Measurements from ENCODE around the gene ROCK1.
"Not testable (repeated sequence)": the region's sequence is repeated elsewhere in the genome, so short reads cannot be mapped to it uniquely, and the experiment has no call there.

The ROCK1 gene

DNA sequence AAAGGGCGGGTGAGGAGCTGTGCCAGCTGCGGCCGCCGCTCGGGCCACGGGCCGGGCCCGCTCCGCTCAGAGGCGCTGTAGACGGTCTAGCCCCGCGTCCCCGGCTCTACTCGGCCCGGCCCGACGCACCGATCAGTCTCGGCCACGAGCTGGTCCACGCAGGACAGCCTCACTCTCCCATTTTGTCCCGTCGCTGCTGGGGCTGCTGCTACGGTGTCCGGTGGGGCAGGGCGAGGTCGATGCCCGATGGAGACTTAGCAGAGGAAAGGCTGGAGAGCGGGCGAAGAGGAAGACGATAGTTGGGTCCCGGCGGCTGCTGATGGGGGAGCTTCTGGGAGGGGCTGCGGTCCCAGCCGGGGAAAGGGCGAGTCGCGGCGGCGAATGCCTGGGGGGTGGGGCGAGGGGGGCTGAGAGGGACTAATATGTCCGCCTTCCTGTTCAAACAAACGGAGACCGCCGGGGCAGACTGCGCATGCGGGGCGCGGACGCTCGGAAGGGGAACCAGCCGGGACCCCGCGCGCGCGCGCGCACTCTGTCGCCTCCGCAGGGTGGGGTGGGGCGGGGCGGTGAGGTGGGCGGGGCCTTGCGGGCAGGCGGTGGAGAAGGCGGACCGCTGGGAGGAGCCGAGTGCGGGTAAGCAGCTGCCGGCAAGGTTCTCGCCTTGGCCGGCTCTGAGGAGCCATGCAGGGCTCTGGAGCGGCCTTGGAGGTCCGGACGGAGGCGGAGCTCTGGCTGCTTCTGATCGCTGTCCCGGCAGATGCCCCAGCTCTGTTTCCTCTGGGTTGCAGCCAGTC is at the start of gene ROCK1:
Gene ROCK1 (minus strand): TSS at position 468 of the 794 bp plus-strand sequence. CDS start 903 bp downstream, outside the sequence.
- peak; percentile 96 for DNase-seq

DNA sequence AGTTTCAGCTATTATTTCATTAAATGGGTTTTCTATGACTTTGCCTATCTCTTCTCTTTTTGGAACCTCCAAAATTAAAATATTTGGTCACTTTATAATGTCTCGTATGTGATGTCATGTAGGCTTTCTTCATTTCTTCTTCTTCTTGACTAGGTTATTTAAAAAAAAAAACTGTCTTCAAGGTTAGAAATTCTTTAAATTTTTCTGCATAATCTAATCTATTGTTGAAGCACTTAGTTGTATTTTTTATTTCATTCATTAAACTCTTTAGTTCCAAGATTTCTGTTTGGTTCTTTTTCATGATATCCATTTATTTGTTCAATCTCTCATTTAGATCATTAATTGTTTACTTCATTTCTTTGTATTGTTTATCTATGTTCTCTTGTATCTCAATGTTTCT is 43.8 kb upstream of the ROCK1 start:
- DNase-seq: no peak

DNA sequence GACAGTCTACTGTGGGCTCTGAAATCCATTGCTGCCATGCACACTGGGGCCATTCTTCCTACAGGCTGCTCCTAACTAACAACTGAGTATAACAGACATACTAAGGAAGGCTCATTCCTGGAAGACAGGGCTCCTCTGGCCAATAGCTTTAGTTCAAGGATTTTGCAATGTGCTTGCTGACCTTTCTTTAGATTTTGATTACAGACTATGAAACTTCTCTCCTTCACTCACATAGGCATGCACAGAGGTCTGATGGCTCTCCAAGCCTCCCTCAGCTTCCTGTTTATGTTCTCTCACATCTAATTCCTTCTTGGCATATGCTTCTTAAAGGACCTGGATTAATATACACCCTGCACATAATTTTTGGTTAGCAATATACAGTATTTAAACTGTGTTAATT is 34.4 kb upstream of the ROCK1 start:
- no peak for DNase-seq

DNA sequence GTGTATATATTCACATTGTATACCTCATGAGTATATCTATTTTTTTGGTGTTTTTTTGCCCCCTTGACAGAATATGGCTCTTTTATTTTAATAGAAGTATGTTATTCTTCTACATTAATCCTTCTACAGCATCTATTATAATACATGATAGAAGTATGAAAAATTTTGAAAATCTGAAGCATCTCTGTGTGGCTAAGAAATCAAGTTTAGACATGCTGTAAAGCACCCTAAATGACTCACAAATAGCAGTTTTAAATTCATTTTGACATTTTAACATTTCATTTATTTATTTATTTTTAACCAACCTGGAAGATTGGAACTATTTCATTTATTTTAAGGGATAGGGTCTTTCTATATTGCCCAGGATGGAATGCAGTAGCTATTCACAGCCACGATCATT is 33.8 kb upstream of the ROCK1 start:
- DNase-seq: no peak

DNA sequence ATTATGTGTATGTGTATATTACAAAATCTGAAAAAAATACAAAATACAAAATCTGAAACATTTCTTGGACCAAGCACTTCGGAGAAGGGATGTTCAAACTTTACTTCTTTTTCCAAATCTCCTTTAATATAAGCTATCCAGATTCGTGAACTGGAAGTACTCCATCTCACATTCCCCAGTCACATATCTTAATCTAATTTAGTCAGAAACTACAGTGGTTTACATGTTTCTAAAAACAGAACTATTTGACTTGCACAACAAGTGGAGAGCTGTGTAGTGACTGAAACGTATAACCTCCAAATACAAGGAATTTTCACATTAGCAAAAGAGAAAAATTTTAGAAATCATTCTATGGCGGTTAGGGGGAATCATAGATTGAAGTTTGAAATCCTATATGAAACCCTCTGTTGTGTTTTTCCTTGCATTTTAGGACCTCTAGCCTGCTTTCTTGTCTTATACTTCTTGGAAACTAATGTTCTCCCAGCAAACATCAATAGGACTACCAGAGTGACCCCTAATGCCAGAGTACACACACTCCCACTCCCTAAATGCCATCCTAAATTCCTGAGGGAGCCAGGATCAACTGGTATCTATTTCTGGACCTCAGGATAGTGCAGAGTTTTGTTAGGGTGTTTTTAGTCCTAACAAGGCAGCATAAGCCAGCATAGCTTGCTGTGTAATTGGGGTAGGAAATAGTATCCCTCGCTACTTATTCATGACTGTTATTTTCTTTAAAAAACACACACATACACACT is 30.2 kb upstream of the ROCK1 start:
- no peak for DNase-seq

DNA sequence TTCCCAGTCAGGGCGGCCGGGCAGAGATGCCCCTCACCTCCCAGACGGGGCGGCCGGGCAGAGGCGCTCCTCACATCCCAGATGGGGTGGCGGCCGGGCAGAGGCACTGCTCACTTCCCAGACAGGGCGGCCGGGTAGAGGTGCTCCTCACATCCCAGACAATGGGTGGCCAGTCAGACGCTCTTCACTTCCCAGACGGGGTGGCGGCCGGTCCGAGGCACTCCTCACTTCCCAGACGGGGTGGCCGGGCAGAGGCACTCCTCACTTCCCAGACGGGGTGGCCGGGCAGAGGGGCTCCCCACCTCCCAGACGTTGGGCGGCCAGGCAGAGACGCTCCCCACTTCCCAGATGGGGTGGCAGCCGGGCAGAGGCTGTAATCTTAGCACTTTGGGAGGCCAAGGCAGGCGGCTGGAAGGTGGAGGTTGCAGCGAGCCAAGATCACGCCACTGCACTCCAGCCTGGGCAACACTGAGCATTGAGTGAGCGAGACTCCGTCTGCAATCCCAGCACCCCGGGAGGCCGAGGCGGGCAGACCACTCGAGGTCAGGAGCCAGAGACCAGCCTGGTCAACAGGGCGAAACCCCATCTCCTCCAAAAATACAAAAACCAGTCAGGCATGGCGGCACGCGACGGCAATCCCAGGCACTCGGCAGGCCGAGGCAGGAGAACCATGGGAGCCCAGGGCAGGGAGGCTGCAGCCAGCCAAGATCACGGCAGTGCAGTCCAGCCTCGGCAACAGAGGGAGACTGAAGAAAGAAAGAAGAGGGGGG is 26.3 kb upstream of the ROCK1 start:
- DNase-seq: not testable (repeated sequence)

DNA sequence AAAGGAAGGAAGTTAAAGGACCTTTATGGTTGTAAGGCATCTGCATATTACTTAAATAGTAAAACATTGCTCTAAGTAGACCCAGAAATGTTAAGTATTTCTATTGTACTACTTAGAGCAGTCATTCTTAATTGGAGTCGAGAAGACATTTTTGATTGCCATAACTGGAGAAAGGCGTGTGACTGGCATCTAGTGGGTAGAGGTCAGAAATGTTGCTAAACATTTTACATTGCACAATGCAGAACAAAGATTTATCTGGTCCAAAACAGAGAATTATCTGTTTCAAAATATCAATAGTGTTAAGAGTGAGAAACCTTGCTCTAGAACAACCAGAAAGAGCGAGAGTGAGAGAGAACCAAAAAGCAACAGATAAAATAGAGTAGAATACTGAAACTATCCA is 23.3 kb upstream of the ROCK1 start:
- peak; percentile 75 for DNase-seq

DNA sequence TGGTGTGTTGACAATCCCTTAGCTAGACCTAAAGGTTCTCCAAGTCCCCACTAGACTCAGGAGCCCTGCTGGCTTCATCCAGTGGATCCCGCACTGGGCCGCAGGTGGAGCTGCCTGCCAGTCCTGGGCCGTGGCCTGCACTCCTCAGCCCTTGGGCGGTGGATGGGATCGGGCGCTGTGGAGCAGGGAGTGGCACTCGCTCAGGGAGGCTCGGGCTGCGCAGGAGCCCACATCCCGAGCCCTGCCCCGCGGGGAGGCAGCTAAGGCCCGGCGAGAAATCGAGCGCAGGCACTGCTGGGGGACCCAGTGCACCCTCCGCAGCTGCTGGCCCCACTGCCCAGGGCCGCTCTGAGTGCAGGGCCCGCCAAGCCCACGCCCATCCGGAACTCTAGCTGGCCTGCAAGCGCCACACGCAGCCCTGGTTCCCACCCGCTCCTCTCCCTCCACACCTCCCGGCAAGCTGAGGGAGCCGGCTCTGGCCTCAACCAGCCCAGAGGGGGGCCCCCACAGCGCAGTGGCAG is 20.8 kb upstream of the ROCK1 start:
- DNase-seq: no peak

DNA sequence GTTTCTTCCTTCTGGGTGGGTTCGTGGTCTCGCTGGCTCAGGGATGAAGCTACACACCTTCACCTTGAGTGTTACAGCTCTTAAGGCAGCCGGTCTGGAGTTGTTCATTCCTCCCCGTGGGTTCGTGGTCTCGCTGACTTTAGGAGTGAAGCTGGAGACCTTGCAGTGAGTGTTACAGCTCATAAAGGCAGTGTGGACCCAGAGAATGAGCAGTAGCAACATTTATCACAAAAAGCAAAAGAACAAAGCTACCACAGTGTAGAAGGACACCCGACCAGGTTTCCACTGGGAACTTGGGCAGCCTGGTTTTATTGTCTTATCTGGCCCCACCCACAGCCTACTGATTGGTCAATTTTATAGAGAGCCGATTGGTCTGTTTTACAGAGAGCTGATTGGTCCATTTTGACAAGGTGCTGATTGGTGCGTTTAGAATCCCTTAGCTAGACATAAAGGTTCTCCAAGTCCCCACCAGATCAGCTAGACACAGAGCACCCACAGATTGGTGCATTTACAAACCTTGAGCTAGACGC is 20.1 kb upstream of the ROCK1 start:
- DNase-seq: no peak

DNA sequence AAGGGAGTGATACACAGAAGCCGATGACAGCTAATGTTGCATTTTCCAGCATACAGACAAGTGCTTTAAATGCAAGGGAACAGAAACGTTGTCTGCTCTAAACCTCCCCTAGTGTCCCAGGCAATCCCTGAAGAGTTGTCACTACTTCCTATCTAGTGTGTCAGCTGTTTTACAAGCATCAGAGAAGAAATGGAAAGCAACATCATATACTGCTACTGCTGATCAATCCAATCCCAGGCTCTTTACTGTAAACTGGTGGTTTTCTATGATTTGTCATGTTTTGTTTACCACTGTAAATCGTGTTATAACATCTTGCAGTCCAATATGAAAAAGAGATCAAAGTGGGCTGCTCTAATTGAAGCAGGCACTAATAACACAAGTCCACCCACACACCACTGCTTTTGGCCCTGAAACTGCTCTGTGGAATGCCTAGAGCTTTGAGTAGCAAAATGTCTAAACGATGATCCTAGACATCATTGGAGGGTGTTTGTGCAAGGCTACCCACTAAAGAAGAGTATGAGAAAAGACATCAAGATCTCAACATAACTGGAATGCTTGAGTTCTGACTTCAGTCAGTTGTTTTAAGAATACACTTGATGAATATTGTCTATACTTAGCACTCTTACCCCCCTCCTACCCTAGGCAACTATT is 18.1 kb upstream of the ROCK1 start:
- DNase-seq: no peak

DNA sequence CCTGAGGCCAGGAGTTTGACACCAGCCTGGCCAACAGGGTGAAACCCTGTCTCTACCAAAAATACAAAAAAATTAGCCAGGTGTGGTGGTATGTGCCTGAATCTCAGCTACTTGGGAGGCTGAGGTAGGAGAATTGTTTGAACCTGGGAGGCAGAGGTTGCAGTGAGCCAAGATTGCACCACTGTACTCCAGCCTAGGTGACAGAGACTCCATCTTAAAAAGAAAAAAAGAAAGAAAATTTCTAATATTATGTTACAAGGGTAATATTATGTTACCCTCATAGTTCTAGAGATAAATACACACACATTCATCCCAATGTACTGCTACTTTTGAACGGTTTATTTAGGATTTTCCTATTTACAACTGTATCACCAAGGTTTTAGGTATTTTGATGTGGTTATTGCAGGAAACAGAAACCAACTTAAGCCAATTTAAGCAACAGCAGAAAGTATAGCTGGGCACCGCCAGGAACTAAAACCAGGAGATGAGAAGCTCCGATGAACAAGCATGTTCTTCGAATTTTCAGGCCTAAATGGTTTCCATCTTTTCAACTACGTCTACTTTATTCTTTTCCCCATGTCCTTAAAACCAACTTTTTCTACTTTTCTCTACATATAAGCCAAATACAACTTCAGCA is 11.8 kb upstream of the ROCK1 start:
- no peak for DNase-seq

DNA sequence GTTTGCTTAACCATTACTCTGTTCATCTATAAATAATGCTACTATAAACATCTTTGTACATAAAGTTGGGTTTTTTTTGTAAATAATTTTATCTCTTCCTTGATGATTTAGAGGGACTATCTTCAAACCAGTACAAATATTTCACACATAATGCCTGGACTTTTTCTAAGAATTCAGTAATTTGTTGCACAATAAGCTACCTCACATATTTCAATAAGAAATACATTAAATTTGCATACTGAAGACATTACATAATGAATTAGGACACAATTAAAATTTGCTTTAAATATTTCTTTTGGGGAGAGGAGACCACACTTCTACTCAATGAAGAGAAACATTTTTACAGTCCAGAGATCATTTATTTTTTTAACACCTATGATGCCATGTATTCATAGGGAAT is 7.2 kb upstream of the ROCK1 start:
- DNase-seq: no peak

DNA sequence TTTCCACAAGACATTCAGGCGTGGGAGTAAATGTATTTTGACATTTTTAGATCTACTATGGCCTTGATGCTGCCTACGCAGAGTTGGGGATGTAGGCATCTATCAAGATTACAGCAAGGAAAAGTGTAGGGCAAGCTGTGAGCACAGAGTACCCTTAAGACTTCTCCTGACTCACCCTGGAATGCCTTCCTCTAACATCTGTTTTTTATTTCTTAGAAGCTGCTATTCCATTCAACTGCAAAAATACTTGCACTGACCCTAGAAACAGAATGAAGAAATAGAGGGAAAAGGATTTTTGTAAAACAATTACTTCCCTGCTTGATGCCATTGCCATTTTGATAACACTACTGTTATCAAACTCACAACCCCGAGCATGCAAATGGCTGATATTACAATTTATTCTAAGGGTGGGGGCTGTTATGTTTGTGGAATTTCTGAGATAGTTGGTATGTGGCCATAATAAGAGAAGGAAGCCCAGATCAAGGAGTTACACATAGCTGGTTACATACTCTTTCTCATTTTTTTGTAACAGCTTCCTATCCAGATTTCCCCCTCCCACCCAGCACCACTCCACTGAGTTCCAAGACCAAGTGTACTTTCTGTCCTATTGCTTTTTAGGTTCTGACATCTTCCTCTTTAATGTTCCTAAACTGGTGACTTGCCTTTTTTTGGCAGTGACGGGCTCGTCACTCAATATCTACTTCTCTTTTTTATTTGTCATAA is 6.0 kb upstream of the ROCK1 start:
- DNase-seq: peak; percentile 43

DNA sequence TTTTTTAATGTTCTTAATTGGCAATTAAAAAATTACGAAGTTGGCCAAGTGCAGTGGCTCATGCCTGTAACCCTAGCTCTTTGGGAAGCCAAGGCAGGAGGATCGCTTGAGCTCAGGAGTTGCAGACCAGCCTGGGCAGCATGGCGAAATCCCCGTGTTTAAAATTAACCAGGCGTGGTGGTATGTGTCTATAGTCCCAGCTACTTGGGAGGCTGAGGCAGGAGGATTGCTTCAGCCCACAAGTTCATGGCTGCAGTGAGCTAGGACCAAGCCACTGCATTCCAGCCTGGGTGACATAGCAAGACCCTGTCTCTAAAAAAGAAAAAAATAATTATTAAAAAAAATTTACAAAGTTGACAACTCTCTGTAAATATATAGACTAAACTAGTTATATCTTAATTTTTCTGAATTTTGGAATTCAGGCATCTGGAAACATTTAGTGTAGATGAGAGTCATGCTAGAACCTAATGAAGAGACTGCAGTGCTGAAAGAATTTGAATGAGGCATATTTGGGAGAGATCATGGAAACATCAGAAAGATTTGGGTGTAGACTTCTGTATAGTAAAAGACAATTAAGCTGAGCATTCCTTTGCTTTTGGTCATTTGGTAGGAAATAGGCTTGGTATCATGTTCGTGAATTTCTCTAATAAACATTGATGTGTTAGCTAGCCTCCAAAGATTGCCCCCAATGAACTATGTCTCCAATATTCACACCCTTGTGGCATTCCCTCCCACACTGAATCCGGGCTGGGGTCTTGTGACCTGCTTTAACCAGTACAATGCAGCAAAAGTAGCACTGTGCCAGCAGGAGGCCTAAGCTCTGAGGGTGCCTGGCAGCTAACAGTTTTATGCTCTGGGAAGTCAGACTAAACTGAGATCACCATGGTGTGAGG is 4.2 kb upstream of the ROCK1 start:
- peak; percentile 26 for DNase-seq

DNA sequence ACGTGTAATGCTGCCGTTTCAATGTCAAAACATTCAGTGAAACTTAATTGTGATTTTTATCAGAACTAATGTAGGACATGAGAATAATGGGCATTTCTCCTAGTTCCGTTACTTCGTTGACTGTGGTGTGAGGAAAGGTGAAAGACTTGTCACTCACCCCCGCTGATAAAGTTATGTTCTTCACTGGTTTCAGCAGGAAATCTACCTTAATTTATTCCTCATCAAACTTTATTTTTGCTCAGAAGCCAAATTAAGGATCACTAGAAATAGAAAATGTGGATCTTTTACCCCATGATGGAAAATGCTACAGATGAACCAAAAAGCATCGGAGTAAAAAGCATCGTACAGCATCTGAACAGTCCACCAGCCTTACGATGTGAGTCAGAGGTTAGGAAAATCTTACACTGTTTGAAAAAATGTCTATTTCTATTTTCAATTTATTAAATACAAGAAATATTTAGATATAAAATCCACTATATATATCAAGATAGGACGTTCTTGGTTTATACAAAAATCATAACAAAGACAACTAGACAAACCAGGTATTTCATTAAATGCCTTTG is 1.0 kb upstream of the ROCK1 start:
- DNase-seq: peak; percentile 28

DNA sequence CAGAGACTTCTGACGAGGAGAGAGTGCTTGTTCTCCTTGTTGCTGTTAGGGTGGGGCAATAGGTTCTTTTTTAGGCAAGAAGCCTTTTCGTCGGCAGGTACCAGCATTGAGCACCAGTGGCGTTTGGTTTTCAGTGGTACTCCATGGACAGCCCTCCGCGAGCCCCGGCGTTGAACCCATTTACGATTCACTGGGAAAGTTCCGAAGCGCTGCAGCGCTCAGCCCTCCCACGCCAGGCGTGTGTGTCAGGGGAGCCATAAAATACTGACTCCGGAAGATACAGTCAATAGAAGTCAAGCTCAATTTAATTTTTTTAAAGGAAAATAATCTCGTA is 494 bp upstream of the ROCK1 start:
- no peak for DNase-seq

DNA sequence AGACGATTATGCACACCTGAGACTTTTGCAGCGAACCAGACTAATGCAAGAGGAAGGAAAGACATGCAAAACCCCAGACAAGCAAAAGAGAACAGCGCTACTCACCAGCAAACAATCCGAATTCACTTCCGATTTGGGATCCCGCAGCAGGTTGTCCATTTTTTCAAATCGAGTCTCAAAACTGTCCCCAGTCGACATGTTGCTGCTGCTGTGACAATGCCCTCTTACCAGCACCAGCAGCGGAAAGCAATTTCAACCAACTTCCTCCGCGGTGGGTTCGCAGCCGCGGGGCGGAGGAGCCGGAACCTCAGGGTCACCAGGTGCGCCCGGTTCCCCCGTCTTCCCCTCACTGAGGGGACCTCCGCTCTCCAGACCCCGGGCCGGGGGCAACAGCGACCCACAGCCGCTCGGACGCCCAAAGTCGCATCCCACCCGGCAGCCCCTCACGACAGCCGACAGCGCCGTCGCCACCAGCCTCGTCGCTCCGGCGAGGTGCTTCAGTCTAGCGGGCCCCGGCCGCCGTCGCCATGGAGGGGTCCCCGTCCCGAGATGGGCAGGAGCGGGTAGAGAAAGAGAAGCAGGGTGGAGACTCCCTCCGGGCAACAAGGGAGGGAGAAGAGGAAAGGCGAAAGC is 784 bp downstream of the ROCK1 start:
- DNase-seq: peak; percentile 69

DNA sequence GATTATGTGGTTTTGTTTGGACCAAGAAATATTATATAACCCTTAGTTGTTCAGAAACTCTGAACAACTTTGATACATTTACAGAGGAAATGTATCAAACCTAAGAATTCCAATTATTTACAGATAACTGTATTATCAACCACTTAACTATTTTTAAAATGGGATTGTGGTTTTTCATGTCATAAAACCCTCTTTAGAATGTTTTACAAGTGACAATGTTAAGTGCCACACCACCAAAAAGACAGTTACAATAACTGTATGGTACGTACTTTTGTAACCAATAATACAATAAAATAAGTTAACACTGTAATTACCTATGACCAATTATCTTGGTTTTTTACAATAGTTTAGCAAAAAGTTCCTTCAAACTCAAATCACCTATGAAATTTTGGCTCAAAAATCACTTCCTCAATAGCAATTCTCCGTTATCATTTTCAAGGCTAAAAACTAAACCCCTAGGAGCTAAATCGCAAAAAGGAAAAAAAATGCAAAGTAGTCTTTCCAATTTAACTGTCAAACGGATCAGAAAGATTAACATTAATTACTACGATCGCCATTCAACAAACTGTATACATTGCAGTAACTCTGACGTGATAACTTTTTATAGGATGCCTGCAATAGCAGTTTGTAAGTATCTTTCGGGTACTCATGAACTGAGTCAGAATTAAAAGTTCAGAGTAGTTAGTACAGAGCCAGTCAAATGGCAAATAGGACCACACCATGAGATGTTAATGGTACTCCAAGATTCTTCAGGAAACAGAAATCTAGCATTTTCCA is 1.5 kb downstream of the ROCK1 start:
- peak; percentile 18 for DNase-seq

DNA sequence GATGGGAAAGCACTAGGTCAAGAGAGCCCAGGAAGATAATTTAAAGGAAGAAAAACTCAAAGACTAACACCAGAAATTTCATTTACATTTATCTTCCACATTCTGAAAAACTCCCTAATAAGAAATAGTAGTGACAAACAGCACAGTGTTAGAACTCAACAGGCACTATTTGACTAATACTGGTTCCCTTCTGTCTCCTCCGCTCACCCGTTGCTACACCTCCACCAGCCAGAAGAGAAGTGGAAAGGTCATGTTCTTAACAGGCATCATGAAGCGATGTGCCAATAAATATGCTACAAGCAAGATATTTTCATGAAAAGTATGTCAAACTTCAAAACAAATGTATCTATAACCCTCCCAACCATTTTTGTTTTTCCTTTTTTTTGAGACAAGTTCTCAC is 5.7 kb downstream of the ROCK1 start:
- DNase-seq: no peak
